WTC11 (cell line): ENCODE measurements around the gene RHBDL2.

ENCODE experiments used
- ETV6 ChIP-seq: sonication (generic); formaldehyde crosslinking; IDR thresholded peaks from 2 replicates; pipeline ENCODE4 v1.8.1; 2022; ENCODE audit warnings: mild to moderate bottlenecking, missing genetic modification reagents
- FOXK1 ChIP-seq: sonication (generic); formaldehyde crosslinking; IDR thresholded peaks from 2 replicates; pipeline ENCODE4 v1.8.0; 2022; ENCODE audit warnings: mild to moderate bottlenecking, moderate library complexity, missing genetic modification reagents
- NR3C1 ChIP-seq: sonication (generic); formaldehyde crosslinking; conservative IDR thresholded peaks from 2 replicates; pipeline ENCODE4 v1.8.1; 2023; ENCODE audit warnings: low read depth, mild to moderate bottlenecking, missing genetic modification reagents
- RELA ChIP-seq: sonication (generic); formaldehyde crosslinking; IDR thresholded peaks from 2 replicates; pipeline ENCODE4 v1.8.1; 2022; ENCODE audit warnings: missing genetic modification reagents, mild to moderate bottlenecking, borderline replicate concordance
- TEAD4 ChIP-seq: sonication (generic); formaldehyde crosslinking; IDR thresholded peaks from 2 replicates; pipeline ENCODE4 v1.8.0; 2022; ENCODE audit warnings: mild to moderate bottlenecking, missing genetic modification reagents
- TF ChIP-seq, protein P1 (sequence below): fragments of 200-600 bp; IDR thresholded peaks from 2 replicates; pipeline ENCODE4 v1.8.0; 2022; ENCODE audit warnings: antibody characterized with exemption
- TF ChIP-seq, protein P2 (sequence below): sonication (generic); formaldehyde crosslinking; IDR thresholded peaks from 2 replicates; pipeline ENCODE4 v1.8.1; 2022; ENCODE audit warnings: mild to moderate bottlenecking, missing genetic modification reagents, moderate library complexity, borderline replicate concordance
- TF ChIP-seq, protein P3 (sequence below): sonication (generic); formaldehyde crosslinking; IDR thresholded peaks from 2 replicates; pipeline ENCODE4 v1.8.1; 2023; ENCODE audit warnings: mild to moderate bottlenecking, missing genetic modification reagents, moderate library complexity
- TF ChIP-seq, protein P4 (sequence below): sonication (generic); formaldehyde crosslinking; IDR thresholded peaks from 2 replicates; pipeline ENCODE4 v1.8.0; 2022; ENCODE audit warnings: mild to moderate bottlenecking, missing genetic modification reagents
- TF ChIP-seq, protein P5 (sequence below): sonication (generic); formaldehyde crosslinking; IDR thresholded peaks from 2 replicates; pipeline ENCODE4 v1.8.1; 2023; ENCODE audit warnings: mild to moderate bottlenecking, missing genetic modification reagents, moderate library complexity
- TF ChIP-seq, protein P6 (sequence below): sonication (generic); formaldehyde crosslinking; IDR thresholded peaks from 2 replicates; pipeline ENCODE4 v1.8.0; 2022; ENCODE audit warnings: mild to moderate bottlenecking, missing genetic modification reagents

DNA sequence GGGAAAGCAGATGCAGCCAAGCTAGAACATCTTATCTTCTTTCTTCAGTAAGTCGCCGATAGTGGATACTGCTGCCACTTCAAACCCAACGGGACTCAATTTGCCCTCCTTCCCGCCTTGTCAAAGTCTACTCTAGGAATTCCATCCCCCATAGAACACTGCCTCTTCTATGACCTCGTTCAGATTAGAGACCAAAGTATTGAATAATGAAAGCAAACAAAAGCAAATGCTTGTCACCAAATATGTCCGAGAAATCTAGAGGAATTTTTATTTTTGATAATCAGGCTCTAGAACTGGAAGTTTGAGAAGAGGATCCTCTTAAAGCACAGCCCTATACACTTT lies 81.2 kb downstream of the RHBDL2 start:
- TF ChIP-seq NR3C1, result no peak
- TF ChIP-seq ETV6 (CRISPR knock-in tag), result no peak
- TF ChIP-seq, protein P1, sequence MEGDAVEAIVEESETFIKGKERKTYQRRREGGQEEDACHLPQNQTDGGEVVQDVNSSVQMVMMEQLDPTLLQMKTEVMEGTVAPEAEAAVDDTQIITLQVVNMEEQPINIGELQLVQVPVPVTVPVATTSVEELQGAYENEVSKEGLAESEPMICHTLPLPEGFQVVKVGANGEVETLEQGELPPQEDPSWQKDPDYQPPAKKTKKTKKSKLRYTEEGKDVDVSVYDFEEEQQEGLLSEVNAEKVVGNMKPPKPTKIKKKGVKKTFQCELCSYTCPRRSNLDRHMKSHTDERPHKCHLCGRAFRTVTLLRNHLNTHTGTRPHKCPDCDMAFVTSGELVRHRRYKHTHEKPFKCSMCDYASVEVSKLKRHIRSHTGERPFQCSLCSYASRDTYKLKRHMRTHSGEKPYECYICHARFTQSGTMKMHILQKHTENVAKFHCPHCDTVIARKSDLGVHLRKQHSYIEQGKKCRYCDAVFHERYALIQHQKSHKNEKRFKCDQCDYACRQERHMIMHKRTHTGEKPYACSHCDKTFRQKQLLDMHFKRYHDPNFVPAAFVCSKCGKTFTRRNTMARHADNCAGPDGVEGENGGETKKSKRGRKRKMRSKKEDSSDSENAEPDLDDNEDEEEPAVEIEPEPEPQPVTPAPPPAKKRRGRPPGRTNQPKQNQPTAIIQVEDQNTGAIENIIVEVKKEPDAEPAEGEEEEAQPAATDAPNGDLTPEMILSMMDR, result no peak
- TF ChIP-seq, protein P2, sequence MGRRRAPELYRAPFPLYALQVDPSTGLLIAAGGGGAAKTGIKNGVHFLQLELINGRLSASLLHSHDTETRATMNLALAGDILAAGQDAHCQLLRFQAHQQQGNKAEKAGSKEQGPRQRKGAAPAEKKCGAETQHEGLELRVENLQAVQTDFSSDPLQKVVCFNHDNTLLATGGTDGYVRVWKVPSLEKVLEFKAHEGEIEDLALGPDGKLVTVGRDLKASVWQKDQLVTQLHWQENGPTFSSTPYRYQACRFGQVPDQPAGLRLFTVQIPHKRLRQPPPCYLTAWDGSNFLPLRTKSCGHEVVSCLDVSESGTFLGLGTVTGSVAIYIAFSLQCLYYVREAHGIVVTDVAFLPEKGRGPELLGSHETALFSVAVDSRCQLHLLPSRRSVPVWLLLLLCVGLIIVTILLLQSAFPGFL (CRISPR knock-in tag), result no peak
- TF ChIP-seq, protein P3, sequence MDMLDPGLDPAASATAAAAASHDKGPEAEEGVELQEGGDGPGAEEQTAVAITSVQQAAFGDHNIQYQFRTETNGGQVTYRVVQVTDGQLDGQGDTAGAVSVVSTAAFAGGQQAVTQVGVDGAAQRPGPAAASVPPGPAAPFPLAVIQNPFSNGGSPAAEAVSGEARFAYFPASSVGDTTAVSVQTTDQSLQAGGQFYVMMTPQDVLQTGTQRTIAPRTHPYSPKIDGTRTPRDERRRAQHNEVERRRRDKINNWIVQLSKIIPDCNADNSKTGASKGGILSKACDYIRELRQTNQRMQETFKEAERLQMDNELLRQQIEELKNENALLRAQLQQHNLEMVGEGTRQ, result no peak
- TF ChIP-seq FOXK1, result no peak
- TF ChIP-seq TEAD4 (CRISPR knock-in tag), result no peak
- TF ChIP-seq, protein P4, sequence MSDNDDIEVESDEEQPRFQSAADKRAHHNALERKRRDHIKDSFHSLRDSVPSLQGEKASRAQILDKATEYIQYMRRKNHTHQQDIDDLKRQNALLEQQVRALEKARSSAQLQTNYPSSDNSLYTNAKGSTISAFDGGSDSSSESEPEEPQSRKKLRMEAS (CRISPR knock-in tag), result no peak
- TF ChIP-seq, protein P5, sequence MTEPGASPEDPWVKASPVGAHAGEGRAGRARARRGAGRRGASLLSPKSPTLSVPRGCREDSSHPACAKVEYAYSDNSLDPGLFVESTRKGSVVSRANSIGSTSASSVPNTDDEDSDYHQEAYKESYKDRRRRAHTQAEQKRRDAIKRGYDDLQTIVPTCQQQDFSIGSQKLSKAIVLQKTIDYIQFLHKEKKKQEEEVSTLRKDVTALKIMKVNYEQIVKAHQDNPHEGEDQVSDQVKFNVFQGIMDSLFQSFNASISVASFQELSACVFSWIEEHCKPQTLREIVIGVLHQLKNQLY, result no peak
- TF ChIP-seq, protein P6, sequence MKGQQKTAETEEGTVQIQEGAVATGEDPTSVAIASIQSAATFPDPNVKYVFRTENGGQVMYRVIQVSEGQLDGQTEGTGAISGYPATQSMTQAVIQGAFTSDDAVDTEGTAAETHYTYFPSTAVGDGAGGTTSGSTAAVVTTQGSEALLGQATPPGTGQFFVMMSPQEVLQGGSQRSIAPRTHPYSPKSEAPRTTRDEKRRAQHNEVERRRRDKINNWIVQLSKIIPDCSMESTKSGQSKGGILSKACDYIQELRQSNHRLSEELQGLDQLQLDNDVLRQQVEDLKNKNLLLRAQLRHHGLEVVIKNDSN, result no peak
- no peak for TF ChIP-seq RELA (CRISPR knock-in tag)
